Neuron (in vitro differentiated cells): Measurements from ENCODE around the gene SEC24D.

Experiments used
- H2AFZ ChIP-seq: one replicate; pipeline ENCODE4 v1.6.1; 2013; ENCODE audit warnings: low read depth, mild to moderate bottlenecking, inconsistent platforms, low read length, moderate library complexity
- H3K27me3 ChIP-seq: one replicate; pipeline ENCODE4 v1.6.1; 2013; ENCODE audit warnings: low read length; ENCODE audit not compliant: insufficient read depth
- H3K36me3 ChIP-seq: one replicate; pipeline ENCODE4 v1.6.1; 2013; ENCODE audit warnings: low read length; ENCODE audit not compliant: insufficient read depth
- H3K4me1 ChIP-seq: one replicate; pipeline ENCODE4 v1.6.1; 2013; ENCODE audit warnings: low read length; ENCODE audit not compliant: insufficient read depth
- H3K4me3 ChIP-seq: 2 replicates; pipeline ENCODE4 v1.5.1; 2013; ENCODE audit warnings: mild to moderate bottlenecking, low read length, moderate library complexity
- H3K9me3 ChIP-seq: one replicate; pipeline ENCODE4 v1.6.1; 2013; ENCODE audit warnings: low read length

The SEC24D gene

GRCh38 chr4:118772767-118773428 is 63.0 kb downstream of the SEC24D start:
- Histone ChIP-seq H3K36me3 (no peaks in the 10 kb centered on the region), H3K9me3 (no peaks in the 10 kb centered on the region), H3K4me3 (no peak overlapping the region), H3K27me3 (no peaks in the 10 kb centered on the region), H3K4me1 (peaks cover 14% of the 10 kb centered on the region), H2AFZ (no peak overlapping the region)

- Histone ChIP-seq H3K9me3 (no peaks in the 10 kb centered on the region), H3K27me3 (no peaks in the 10 kb centered on the region), H3K36me3 (peaks cover under 1% of the 10 kb centered on the region), H3K4me1 (peaks cover 14% of the 10 kb centered on the region), H3K4me3 (no peak overlapping the region), H2AFZ (no peak overlapping the region)
Observed at GRCh38 chr4:118772081-118772766, 63.7 kb downstream of the SEC24D start.

GRCh38 chr4:118770741-118771187 is 65.2 kb downstream of the SEC24D start:
- Histone ChIP-seq H3K9me3 (no peaks in the 10 kb centered on the region), H3K27me3 (no peaks in the 10 kb centered on the region), H3K36me3 (peaks cover 5% of the 10 kb centered on the region), H3K4me3 (no peak overlapping the region), H2AFZ (no peak overlapping the region), H3K4me1 (peaks cover 14% of the 10 kb centered on the region)

- peaks cover 7% of the 10 kb centered on the region for H3K36me3 ChIP-seq
- H3K9me3 ChIP-seq: no peaks in the 10 kb centered on the region
- H2AFZ ChIP-seq: no peak overlapping the region
- H3K4me3 ChIP-seq: no peak overlapping the region
- H3K27me3 ChIP-seq: no peaks in the 10 kb centered on the region
- peaks cover 9% of the 10 kb centered on the region for H3K4me1 ChIP-seq
Observed at GRCh38 chr4:118769161-118769560, 66.8 kb downstream of the SEC24D start.

GRCh38 chr4:118767109-118767508 is 68.8 kb downstream of the SEC24D start:
- peaks cover 10% of the 10 kb centered on the region for H3K36me3 ChIP-seq
- peaks cover 9% of the 10 kb centered on the region for H3K4me1 ChIP-seq
- H3K4me3 ChIP-seq: no peak overlapping the region
- no peak overlapping the region for H2AFZ ChIP-seq
- no peaks in the 10 kb centered on the region for H3K27me3 ChIP-seq
- no peaks in the 10 kb centered on the region for H3K9me3 ChIP-seq

- no peak overlapping the region for H3K4me3 ChIP-seq
- no peak overlapping the region for H2AFZ ChIP-seq
- no peaks in the 10 kb centered on the region for H3K27me3 ChIP-seq
- peaks cover 10% of the 10 kb centered on the region for H3K36me3 ChIP-seq
- peaks cover 9% of the 10 kb centered on the region for H3K4me1 ChIP-seq
- H3K9me3 ChIP-seq: no peaks in the 10 kb centered on the region
Observed at GRCh38 chr4:118765399-118765798, 70.5 kb downstream of the SEC24D start.

GRCh38 chr4:118762730-118763477 is 73.0 kb downstream of the SEC24D start:
- H3K27me3 ChIP-seq: no peaks in the 10 kb centered on the region
- H3K4me1 ChIP-seq: no peaks in the 10 kb centered on the region
- H2AFZ ChIP-seq: no peak overlapping the region
- H3K4me3 ChIP-seq: no peak overlapping the region
- peaks cover 10% of the 10 kb centered on the region for H3K36me3 ChIP-seq
- H3K9me3 ChIP-seq: no peaks in the 10 kb centered on the region

- Histone ChIP-seq H3K4me3 (no peak overlapping the region), H2AFZ (no peak overlapping the region), H3K27me3 (no peaks in the 10 kb centered on the region), H3K36me3 (peaks cover 9% of the 10 kb centered on the region), H3K9me3 (no peaks in the 10 kb centered on the region), H3K4me1 (no peaks in the 10 kb centered on the region)
Observed at GRCh38 chr4:118762155-118762554, 73.8 kb downstream of the SEC24D start.

GRCh38 chr4:118761397-118762016 is 74.4 kb downstream of the SEC24D start:
- Histone ChIP-seq H2AFZ (no peak overlapping the region), H3K4me1 (no peaks in the 10 kb centered on the region), H3K36me3 (peaks cover 4% of the 10 kb centered on the region)

GRCh38 chr4:118760493-118760892 is 75.4 kb downstream of the SEC24D start:
- H3K36me3 ChIP-seq: peaks cover 4% of the 10 kb centered on the region
- H3K9me3 ChIP-seq: no peaks in the 10 kb centered on the region
- H3K4me1 ChIP-seq: no peaks in the 10 kb centered on the region
- H3K27me3 ChIP-seq: no peaks in the 10 kb centered on the region
- H2AFZ ChIP-seq: no peak overlapping the region
- no peak overlapping the region for H3K4me3 ChIP-seq

More at GRCh38 chr4:118761397-118762016, 74.4 kb downstream of the SEC24D start:
- no peaks in the 10 kb centered on the region for H3K27me3 ChIP-seq
- no peak overlapping the region for H3K4me3 ChIP-seq
- H3K9me3 ChIP-seq: no peaks in the 10 kb centered on the region

GRCh38 chr4:118760092-118760491 is 75.8 kb downstream of the SEC24D start:
- Histone ChIP-seq H2AFZ (no peak overlapping the region), H3K4me1 (no peaks in the 10 kb centered on the region), H3K9me3 (no peaks in the 10 kb centered on the region), H3K36me3 (peaks cover 4% of the 10 kb centered on the region), H3K27me3 (no peaks in the 10 kb centered on the region), H3K4me3 (no peak overlapping the region)

- peaks cover 2% of the 10 kb centered on the region for H3K36me3 ChIP-seq
- no peak overlapping the region for H2AFZ ChIP-seq
- H3K27me3 ChIP-seq: no peaks in the 10 kb centered on the region
- no peaks in the 10 kb centered on the region for H3K9me3 ChIP-seq
- no peaks in the 10 kb centered on the region for H3K4me1 ChIP-seq
- no peak overlapping the region for H3K4me3 ChIP-seq
Observed at GRCh38 chr4:118759481-118759880, 76.4 kb downstream of the SEC24D start.

GRCh38 chr4:118758293-118758692 is 77.6 kb downstream of the SEC24D start:
- Histone ChIP-seq H3K4me3 (no peak overlapping the region), H3K9me3 (no peaks in the 10 kb centered on the region), H3K27me3 (no peaks in the 10 kb centered on the region), H3K36me3 (no peaks in the 10 kb centered on the region), H2AFZ (no peak overlapping the region), H3K4me1 (no peaks in the 10 kb centered on the region)
